Forelimb muscle (tissue), 1 donor: Measurements from ENCODE around the gene CILP2. TPM values are rescaled to one million over a fixed set of nuclear protein-coding genes. Genes with fewer than 3 reads are reported as not detected.

Source experiments
- DNase-seq: peaks from one replicate; pipeline ENCODE4 v3.0.0-alpha.2; 2013; ENCODE audit warnings: low read depth
- polyA plus RNA-seq: library from polyadenylated mRNA; unstranded; fragments of 120-200 nt; gene quantifications from one replicate; pipeline ENCODE4 v1.2.1, GENCODE V29; 2013; ENCODE audit not compliant: insufficient read length

Gene CILP2
- polyA plus RNA-seq, 1 donor = 2.2 TPM

DNA sequence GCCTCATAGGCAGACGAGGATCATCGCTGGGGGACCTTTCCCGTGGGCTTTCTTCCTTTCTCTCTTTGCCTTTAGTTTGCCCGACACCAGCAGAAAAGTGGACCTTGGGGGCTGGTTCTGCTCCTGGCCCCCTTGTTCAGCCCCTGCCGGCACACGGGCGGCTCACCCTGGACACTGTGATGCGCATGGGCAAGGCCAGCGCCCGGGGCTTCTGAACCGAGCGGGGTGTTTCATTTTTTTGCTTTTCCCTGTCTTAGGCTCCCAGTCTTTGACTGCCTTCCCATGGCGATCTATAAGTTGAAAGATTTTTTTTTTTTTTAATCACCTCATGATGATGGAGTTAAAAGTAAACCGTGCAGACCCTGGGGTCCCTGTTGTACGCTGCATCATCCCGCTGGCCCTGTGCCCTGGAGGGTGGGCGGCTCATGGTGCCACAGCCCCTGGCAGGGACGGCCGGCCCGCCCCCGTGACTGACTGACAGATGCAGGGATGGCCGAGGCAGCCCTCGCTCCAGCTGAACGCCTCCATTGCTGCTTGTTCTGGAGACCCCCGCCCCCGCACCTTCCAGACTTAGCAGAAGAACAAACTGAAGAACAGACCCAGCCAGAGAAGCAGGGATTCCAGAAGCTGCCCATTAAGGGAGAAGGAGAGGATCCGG is 32.3 kb upstream of the CILP2 start:
- DNase-seq = no peak

DNA sequence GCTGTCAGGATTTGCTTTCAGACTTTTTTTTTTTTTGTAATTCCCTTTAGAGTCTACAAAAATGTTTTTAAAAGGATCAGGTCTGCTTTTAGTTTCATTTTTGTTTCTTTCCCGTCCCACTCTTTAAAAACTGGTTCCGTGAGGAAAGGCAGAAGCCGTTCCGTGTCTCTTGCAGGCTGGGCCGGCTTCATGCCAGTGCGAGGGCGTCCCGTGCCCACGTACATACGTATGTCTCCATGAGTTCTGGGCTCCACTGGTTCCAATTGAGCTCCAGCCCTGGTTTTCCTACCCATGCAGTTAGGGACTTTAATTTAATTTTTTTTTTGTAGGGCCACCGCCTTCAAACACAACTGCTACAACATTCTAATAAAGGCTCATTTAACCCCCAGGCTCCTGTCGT is 31.5 kb upstream of the CILP2 start:
- DNase-seq = no peak

DNA sequence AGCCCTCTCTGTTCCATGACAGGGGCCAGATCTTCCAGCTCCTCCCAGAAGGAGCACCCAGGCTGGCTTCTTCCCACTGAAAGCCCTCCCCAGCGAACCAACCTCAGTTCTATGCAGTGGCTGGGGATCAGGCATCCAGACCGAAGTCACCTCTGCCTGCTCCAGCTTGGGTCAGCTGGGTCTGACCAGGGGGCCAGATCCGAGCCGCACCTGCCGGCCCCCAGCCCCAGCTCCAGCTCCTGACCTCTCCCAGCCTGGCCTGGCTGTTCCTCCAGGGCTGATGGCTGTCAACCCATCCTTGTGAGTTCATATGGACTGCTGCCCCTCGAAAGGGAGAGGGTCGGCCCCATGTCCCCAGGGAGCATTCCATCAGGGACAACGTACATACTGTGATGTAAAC is 30.7 kb upstream of the CILP2 start:
- DNase-seq = no peak

DNA sequence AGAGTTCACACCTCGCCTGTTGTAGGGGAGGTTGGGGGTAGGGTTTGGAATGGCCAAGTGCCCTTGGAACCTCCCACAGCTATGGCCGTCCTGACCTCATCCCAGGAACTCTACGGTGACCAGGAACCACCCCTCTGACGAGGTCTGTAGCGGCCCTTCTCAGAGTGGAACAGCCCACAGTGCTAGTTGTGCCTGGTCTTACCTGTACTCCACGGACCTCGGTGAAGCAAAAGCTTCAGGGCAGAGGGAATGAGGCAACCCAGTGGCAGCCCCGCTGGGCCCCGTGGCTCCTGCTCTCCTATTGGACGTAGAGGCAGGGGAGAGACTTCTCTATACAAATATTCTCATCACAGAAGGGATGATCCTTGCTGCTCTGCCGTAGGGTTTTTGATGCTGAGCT is 29.8 kb upstream of the CILP2 start:
- no peak for DNase-seq

DNA sequence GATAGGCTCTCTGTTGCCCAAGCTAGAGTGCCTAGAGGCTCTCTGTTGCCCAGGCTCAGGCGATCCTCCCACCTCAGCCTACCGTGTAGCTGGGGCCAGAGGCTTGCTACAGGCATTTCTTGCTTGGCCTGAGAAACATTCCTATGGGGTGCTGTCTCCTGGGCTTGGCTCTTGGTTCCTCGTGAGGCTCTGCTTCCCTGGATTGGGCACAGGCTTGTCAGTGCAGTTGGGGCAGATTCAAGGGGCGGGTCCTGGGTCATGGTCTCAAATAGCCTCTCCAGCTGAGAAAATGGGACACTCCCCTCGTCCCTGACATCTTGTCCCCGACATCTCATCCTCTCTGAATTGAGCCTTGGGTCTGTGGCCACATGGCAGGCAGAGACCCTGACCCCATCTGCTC is 27.6 kb upstream of the CILP2 start:
- DNase-seq = no peak

DNA sequence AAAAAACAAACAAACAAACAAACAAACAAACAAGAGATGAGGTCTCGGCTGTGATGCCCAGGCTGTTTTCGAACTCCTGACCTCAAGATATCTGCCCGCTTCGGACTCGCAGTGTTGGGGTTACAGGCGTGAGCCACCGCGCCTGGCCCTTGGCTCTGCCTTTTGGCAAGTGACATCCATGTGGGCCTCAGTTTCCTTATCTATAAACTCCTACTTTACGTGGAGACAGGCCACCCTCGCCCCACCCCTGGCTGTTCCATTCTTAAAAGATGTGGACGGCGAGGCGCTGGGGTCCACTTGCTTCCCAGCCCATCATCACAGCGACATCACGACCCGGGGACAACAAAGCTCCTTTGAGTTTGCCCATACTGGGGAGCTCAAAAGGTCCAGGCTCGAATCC is 24.4 kb upstream of the CILP2 start:
- DNase-seq = no peak

DNA sequence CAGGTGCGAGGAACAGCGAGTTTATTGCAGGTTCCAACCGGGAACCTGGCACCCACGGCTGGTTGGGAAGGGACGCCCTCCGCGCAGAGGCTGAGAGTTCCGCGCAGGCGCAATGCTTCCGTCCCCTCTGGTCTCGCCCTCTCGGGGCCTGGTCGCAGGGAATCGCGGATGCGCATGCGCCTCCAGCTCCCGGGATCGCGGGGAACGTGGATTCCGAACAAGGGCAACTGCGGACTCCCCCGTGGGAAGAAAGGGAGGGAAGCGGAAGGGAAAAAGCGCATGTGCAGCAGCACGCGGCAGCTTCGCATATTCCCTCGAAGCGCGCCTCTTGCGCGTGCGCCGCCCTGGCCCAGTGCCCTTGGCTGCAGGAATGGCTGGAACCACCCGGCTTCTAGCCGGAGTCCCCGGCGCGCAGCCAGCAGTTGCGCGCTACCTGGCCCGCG is 23.8 kb upstream of the CILP2 start:
- DNase-seq = no peak

DNA sequence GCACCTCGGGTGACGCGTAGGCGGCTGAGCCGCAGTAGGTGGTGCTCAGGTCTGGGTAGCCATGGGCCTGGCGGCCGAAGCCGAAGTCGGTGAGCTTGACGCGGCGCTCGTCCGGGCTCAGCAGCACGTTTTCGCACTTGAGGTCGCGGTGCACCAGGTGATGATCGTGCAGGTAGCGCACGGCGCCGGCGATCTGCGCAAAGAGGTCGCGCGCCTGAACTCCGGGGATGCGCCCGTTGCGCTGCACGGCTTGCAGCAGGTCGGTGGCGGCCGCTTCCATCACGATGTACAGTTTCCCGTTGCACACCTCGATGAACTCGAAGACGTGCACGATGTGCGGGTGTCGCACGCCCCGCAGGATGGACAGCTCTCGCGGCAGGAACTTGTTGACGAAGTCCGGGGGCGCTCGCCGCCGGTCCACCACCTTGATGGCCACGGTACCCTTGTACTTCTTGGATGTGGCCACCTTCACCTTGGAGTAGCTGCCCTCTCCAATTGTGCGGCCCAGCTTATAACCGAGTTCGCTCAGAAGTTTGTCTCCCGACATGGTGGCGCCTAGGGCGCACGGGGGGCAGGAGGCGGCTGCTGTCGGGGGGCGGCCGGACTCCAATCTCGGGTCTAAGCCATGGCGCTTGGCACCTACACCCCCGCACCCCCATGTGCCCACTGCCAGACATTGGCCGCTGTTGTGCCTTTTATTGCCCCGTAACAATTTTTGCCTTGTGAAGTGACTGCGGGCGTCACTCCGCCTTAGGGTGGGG is 23.0 kb upstream of the CILP2 start, which contains the start of gene TSSK6:
Gene TSSK6 (minus strand): TSS at position 668 of the 761 bp plus-strand sequence. CDS start 121 bp downstream, at position 547.
- no peak for DNase-seq

DNA sequence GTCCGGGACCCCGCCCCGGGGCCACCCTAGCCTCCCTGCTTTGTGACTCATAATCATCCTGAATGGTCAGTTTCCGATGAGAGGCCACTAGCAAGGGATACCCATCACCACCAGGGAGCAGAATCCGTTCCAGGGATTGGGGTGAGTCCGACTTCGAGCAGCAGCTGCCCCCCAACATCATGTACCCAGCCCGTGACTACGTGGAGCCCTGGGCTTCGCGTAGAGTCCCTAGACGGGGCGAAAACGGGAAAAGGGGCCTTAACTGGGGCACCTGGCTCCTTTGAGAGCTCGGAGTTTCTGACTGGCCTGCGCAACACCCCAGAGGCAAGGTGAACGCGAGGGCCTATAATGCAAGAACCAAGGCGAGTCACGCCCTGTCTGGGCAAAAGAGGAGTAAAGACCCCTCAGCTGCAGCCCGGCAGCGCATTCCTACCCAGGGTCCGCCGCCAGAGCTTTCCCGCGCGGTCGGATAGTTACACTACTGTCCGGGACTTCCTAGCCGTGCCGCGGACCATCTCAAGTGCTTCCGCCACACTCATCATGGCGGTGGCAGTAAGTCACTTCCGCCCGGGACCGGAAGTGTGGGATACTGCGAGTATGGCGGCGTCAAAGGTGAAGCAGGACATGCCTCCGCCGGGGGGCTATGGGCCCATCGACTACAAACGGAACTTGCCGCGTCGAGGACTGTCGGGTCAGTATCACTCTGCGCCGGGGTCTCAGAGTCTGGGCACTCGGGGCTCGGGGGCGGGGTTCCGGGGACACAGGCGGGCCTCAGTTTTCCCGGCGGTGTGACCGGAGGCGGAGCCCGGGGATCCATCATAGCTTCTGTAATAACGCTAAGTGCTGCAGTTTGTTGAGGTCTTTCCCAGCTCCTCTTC is 22.2 kb upstream of the CILP2 start, which contains the start of gene NDUFA13:
Gene NDUFA13 (plus strand): TSS at position 584 of the 878 bp plus-strand sequence. CDS start 14 bp downstream, at position 598.
- peak; percentile 83 for DNase-seq

DNA sequence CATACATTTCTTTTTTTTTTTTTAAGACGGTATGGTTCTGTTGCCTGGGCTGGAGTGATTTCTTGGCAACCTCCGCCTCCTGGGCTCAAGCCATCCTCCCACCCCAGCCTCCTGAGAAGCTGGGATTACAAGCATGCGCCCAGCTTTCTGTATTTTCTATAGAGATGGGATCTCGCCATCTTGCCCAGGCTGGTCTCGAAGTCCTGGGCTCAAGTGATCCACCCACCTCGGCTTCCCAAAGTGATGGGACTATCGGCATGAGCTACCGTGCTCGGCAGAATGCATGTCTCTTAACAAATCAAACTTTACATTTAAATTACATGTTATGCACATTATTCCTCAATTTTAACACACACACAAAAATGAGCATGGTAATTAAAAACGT is 20.8 kb upstream of the CILP2 start:
- no peak for DNase-seq

DNA sequence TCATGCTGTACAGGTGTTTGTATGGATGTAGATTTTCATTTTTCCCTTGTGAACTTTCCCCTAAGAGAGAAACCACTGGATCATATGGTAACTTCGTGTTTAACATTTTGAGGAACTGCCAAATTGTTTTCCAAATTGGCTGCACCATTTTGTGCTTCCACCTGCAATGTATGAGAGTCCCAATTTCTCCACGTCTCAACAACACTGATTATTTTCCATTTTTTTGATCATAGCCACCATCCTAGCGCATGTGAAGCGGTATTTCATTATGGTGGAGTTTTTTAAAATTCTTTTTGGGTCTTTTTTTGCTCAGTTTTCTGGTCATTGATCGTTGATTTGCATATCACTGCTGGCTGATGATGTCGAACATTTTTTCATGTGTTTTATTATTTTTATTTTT is 17.1 kb upstream of the CILP2 start:
- DNase-seq = no peak

DNA sequence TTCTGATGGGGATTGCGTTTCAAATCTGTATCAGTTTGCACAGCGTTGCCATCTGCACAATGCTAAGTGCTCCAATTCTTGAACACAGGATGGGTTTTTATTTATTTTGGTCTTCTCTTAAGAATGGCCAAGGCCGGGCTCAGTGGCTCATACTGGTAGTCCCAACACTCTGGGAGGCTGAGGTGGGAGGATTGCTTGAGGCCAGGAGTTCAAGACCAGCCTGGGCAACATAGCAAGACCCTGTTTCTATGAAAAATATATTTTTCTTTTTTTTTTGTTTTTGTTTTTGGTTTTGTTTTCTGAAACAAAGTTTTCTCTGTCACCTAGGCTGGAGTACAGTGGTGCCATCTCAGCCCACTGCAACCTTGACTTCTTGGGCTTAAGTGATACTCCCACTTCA is 14.9 kb upstream of the CILP2 start:
- DNase-seq = no peak

DNA sequence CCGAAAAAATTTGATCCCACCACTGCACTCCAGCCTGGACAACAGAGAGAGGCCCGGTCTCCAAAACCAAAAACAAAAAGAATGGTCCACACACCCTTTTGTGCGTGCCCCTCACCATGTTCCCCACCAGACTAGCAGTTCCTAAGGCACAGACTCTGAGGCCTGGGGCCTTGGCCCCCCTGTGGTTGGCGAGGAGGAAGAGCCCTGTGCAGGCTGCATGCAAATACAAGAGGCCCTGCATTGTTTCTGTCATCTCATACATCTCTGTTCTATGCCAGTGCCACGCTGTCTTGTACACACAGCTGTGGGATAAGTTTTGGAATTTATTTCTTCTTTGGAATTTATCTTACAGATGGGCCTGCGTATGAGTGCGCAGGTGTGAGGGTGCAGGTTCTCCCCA is 14.0 kb upstream of the CILP2 start:
- no peak for DNase-seq

DNA sequence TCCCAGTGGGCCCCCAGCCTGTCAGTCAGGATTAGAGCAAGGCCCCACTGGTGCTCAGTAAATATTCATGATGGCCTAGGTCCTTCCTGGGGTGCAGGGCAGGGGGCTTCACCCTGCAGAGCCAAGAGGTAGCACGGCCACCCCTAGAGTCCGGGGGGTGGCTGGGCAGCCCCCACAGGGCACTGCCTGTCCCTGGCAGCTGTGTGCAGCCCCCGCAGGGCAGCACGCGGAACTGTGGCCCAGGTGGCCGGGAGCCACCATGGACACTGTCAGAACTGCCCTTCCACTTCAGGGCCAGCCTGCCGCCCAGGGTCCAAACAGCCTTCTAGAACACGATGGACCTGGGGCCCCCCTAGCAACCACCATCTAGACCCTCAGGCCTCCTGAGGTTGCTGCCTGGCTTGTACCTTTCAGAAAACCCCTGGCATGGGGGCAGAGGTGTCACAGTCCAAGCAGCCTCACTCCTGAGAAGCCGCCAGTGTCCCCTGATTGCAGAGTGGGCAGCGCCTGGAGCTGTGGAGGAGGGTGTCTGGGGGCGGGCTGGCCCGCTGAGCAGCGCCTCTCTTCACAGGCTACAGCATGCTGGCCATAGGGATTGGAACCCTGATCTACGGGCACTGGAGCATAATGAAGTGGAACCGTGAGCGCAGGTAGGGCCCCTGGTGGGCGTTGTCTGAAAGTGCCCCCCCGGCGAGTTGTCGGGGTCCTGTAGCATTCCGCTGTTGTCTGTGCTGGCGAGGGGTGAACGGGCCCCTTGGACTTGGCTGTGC is 12.3 kb upstream of the CILP2 start:
- no peak for DNase-seq

DNA sequence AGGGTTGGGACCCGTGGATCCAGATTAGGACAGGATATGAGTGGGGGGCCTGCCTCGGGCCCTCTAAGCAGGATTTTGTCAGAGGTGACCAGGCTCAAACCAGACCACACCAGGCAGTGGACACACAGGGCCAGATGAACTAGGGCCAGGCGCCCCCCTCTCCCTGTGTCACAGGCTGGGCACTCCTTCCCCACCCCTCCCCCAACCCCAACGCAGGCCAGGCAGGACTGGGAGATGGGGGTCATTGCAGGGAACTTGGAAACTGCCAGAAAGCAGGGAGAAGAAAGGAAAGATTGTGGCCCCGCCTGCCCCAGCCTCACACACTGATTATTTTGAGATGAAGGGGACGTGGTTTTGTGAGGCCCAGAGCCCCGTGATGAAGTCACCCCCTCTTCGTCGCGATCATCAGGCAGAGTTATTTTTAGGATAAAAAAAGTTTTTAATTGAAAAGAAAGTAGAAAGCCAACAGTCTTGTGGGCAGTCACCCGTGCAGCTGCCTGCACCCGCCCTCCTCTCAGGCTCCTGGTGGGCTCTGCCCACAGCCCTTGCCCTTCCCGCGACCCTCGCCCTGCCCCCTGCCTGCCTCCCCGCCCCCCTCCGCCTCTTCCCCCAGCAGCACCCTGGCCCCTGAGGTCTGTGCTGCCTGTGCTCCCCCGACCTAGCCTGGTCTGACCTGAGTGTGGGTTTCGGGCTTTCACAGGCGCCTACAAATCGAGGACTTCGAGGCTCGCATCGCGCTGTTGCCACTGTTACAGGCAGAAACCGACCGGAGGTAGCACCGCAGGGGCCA is 11.3 kb upstream of the CILP2 start:
- DNase-seq = no peak

DNA sequence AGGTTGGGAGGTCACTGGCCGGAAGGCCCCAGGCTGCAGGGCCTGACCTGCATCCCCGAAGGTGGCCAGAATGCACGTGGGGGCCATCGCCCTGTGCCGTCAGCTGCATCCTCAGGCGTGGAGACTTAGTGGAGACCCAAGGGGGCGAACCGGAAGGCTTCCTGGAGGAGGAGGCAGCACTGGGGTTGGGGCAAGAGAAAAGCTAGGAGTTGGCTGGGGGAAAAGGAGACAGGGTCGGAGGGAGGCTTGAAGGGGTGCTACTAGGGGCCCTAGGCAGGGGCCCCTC is 10.8 kb upstream of the CILP2 start:
- DNase-seq = no peak

DNA sequence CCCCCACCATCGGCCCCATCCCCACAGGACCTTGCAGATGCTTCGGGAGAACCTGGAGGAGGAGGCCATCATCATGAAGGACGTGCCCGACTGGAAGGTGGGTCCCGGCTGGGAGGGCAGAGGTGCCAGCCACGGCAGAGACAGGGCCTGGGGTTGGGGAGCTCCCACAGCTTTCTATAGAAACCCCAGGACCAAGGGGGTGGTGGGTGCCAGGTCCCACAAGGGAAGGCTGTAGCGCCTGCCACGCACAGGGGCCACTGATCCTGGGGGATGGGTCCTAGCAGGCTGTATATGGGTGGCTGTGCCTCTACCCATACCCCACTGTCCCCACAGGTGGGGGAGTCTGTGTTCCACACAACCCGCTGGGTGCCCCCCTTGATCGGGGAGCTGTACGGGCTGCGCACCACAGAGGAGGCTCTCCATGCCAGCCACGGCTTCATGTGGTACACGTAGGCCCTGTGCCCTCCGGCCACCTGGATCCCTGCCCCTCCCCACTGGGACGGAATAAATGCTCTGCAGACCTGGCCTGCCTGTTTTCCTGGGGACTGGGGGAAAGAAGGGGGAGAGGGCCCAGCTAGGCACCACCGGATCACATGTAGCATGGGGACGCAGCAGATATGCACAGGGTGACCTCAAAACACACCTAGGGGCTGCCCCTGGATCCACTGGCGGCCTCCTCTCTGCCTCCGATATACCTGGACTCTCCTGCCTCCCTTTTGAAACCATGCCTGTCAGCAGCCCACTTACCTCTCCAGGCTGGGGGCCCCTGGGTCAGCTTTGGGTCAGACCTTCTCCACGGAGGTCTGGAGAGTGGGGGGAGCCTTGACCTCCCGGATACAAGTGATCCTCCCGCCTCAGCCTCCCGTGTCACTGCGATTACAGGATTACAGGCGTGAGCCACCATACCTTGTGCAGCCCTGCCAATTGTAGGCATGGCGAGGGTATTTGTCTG is 10.1 kb upstream of the CILP2 start:
- DNase-seq = no peak

DNA sequence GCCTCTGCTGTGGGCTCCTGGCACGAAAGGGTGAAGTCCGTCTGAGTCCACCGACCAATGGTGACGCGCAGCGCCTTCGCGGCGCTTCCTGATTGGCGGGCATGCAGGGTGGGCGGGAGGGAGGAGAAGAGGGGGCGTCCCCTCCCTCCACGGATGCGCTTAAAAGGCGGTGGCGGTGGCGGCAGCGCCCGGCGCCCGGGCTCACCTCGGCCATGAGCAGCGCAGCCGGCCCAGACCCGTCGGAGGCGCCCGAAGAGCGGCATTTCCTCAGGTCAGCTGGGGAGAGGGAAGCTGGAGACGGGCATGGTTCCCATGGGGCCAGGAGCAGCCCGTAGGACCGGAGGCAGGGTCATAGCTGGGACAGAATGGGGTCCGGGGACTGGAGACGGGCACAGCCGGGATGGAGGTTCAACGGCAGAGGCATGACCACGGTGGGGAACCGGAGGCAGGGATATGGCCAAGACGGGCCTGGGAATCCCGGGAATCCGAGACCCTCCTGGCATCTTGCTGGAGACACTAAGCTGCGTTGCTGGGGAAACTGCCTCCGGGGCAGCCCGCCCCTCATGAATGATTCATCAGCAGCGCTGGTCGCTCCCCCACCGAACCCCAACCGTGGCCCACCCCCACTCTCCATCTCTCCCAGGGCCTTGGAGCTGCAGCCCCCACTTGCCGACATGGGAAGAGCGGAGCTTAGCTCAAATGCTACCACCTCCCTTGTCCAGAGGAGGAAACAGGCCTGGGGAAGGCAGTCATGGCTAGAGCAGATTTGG is 9.2 kb upstream of the CILP2 start, which contains the start of gene YJEFN3:
Gene YJEFN3 (plus strand): TSS at position 191 of the 770 bp plus-strand sequence. CDS start 22 bp downstream, at position 213.
- no peak for DNase-seq
